LNCaP clone FGC (cell line): Measurements from ENCODE around the gene PLOD3.

Source experiments
- DNase-seq: peaks from one replicate; pipeline ENCODE4 v3.0.0-alpha.2; 2011; ENCODE audit warnings: low read depth
- H3K4me3 ChIP-seq: 2 replicates; pipeline ENCODE4 v1.5.1; 2011; ENCODE audit warnings: mild to moderate bottlenecking, low read depth, low read length, control low read depth
- TF ChIP-seq, protein P1 (sequence below): IDR thresholded peaks from 2 replicates; pipeline ENCODE4 v1.5.1; 2012; ENCODE audit warnings: mild to moderate bottlenecking; ENCODE audit not compliant: control insufficient read depth, insufficient read depth; ENCODE audit errors: extremely low read depth

Gene PLOD3

GRCh38 chr7:101171442-101171837 is 45.9 kb downstream of the PLOD3 start:
- TF ChIP-seq, protein P1, sequence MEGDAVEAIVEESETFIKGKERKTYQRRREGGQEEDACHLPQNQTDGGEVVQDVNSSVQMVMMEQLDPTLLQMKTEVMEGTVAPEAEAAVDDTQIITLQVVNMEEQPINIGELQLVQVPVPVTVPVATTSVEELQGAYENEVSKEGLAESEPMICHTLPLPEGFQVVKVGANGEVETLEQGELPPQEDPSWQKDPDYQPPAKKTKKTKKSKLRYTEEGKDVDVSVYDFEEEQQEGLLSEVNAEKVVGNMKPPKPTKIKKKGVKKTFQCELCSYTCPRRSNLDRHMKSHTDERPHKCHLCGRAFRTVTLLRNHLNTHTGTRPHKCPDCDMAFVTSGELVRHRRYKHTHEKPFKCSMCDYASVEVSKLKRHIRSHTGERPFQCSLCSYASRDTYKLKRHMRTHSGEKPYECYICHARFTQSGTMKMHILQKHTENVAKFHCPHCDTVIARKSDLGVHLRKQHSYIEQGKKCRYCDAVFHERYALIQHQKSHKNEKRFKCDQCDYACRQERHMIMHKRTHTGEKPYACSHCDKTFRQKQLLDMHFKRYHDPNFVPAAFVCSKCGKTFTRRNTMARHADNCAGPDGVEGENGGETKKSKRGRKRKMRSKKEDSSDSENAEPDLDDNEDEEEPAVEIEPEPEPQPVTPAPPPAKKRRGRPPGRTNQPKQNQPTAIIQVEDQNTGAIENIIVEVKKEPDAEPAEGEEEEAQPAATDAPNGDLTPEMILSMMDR, result no peak
- DNase-seq, result no peak
- H3K4me3 ChIP-seq, result no peak overlapping the region

DNA sequence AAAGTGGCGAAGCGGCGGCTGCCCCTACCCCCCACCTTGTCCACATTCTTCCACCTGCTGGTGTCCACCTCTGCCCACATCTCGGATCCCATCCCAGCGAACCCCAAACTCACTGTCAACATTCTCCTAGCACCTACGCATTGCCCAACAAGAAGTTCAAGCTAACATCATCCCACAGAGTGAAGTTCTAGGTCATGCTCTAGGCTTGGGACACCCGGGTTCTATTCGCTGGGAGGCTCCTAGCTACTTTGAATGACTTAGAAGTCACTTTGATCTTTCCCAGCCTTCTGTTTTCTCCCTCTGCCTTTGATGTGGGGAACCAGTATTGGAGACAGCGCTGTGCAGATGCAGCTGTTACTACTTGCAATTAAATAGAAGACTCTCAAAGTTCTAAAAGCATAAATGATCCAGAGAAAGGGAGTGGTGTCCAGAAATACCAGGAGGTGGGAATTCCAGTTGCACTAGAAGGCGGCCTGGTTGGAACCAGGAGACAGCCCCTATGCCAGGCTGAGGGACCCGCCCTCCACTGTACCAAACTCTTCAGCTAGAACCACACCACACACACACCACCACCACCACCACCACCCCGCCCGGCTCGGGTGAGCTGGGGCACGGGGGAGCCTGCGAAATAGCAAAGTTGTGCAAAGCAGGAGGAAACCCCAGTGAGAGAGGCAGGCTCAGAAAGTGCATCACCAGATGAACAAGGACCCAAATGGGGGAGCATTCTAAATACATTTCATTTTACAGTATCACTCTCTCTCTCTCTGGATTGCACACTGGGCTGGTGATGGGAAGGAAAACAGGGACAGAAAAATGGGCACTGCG is 46.6 kb downstream of the PLOD3 start:
- no peak overlapping the region for H3K4me3 ChIP-seq
- TF ChIP-seq, protein P1, result no peak

GRCh38 chr7:101169838-101170551 is 47.4 kb downstream of the PLOD3 start:
- H3K4me3 ChIP-seq, result no peak overlapping the region
- no peak for DNase-seq
- TF ChIP-seq, protein P1, result peak; percentile 93

More for the DNA sequence above, 46.6 kb downstream of the PLOD3 start:
- no peak for DNase-seq

DNA sequence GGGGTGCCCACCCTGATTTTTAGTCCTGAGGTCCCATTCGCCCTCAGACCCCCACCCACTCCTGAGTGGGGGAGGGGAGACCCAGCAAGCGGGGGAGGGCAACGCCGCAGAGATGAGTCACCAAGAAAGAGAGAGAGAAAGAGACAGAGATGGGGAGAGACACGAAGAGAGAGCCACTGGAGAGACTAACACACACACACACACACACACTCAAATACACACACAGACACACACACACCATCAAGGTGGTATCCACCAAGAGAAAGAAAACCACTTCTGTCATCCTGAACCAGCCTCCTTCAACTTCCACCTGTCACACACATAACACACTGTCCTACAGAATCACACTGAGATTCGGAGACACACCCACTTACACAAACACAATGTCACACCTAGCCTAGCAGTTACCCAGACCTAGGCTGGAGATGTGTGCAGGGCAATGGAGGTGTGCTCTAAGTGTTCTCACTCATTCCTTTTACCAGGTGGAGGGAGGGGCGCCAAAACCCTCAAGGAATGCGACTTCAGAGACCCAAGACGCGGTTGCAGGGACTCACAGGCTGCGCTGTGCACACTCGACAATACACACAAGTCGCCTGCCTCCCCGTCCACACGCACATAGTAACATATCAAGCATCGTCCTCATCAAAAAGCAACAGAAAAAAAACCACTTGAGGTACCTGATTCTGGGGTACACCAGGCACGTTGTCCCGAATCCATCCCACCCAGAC is 48.1 kb downstream of the PLOD3 start:
- TF ChIP-seq, protein P1, result no peak
- H3K4me3 ChIP-seq, result no peak overlapping the region
- no peak for DNase-seq

DNA sequence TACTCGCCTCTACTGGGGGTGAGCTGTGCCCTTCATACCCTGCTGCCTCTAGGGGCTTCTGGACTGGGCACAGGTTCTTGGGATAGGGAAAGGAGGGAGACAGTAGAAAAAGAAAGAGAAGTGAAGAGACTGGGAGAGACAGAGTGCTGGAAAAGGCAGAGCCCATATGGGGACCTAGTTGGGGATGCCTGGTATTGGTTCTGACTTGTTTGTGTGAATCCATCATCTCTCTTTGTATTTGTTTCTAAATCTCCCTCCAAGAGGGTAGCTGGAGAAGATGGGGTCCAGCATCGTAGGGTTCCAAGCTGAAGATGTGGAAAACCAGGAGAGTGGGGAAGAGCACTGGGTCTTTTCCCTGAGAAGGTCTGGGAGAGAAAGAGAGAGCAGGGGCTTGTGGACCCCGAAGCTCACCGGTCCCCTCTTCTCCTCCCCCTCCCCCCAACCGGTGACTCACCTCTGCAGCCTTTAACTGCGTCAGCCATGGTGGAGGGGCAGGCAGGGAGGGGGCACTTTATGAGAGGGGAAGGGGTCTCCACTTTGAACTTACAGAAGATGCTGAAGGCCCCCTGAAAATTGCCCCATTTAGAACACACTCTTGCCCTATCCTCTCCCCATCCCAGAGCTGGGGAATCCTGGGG is 48.9 kb downstream of the PLOD3 start:
- no peak overlapping the region for H3K4me3 ChIP-seq
- TF ChIP-seq, protein P1, result no peak
- no peak for DNase-seq

GRCh38 chr7:101167645-101168411 is 49.6 kb downstream of the PLOD3 start:
- no peak for DNase-seq
- H3K4me3 ChIP-seq, result no peak overlapping the region
- TF ChIP-seq, protein P1, result no peak
